ACHN (cell line): ENCODE results near the gene LHX3.

Experiments
- DNase-seq: peaks from one replicate; pipeline ENCODE4 v3.0.0-alpha.2; 2015
- in situ Hi-C: cut with HindIII; loops from 2 replicates; pipeline ENCODE4 v1.10.0; 2017; ENCODE audit warnings: low sequenced_read_pairs, low pct_ligation_motif_present, low pct_unique_long_range_greater_than_20kb

Gene LHX3

DNA sequence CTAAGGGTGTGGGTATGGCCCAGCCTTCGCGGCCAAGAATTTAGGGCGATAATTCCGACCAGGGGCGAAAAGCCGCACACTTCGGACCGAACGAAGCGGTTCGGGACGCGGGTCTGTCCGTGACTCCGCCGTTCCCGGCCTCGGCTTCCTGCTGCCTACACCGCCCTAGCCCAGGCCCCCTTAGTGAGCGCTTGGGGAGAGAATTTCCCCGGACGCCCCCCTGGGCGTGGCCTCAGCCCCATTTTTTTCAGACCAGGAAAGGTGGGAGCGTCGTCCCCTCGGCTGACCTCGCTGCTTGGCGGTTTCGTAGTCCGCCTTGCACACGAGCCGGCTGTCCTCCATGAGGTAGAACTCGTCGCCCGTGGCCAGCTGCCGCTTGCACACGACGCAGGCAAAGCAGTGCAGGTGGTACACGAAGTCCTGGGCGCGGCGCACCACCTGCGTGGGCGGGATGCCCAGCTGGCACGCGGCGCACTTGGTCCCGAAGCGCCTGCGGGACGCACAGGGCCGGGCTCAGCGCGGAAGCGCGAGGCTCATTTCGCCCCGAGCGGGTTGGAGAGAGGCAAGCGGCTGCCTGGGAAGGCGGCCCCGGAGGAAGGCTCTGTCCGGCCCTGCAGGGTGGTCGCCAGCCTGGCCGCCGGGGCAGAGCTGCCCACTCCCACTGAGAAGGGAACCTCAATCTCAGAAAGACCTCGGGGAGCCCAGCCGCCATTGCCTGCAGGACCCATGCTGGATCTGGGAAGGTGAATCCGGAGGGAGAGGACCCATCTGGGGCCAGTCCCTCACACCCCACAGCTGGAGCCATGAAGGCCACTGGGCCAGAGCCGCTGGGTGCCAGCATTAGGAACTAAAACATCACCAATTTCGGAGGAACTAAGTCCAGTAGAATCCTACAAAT is 5.3 kb downstream of the LHX3 start:
- in situ Hi-C loops: no loop called here
- DNase-seq: no peak

DNA sequence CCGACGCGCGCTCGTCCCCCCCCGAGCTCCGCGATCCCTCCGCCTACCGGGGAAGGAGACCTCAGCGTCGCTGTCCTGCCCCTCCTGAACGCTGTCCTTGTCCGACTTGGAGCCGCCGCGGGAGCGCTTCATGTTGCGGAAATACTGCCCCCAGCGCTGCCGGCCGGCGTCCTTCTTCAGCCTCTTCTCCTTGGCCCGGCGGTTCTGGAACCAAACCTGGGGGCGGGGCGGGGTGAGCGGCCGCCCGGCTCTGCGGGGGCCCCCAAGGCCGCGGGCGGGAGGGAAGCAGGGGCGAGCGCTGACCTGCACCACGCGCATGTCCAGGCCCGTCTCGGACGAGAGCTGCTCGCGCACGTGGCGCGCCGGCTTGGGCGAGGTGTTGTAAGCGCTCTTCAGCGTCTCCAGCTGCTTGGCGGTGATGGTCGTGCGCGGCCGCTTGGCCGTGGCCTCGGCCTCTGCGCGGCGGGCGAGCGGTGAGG is 6.3 kb downstream of the LHX3 start:
- in situ Hi-C loops: no loop called here
- no peak for DNase-seq

DNA sequence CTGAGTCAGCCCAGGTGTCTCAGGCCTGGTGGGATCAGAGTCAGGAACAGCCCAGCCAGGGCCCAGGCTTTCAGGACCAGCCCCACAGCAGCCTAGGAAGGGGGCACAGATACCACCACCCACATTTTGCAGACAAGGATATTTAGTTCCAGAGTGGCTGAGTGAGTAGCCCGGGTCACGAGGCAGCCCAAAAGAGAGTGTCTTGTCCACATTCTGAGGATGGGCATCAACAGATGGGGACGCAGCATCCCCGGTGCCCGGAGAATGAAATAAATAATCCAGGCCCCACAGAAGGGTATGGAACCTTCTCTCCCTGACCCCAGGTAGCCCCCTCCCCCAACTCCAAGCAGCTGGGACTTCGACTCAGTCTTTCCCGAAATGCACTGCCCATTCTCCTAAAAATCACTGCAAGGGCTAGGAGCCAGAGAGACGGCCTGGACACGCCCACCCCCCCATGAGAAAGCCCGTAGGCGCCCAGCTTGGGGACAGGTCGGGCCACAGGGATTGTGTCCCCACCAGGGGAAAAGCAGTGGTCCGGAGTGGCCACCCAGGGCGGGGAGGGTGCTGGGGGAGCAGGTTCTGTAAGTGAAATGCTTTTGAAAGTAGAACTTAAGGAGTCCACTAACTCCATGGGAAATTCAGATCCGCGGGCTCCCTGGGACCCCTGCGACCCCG is 6.9 kb downstream of the LHX3 start:
- DNase-seq: no peak
- in situ Hi-C loops: no loop called here

DNA sequence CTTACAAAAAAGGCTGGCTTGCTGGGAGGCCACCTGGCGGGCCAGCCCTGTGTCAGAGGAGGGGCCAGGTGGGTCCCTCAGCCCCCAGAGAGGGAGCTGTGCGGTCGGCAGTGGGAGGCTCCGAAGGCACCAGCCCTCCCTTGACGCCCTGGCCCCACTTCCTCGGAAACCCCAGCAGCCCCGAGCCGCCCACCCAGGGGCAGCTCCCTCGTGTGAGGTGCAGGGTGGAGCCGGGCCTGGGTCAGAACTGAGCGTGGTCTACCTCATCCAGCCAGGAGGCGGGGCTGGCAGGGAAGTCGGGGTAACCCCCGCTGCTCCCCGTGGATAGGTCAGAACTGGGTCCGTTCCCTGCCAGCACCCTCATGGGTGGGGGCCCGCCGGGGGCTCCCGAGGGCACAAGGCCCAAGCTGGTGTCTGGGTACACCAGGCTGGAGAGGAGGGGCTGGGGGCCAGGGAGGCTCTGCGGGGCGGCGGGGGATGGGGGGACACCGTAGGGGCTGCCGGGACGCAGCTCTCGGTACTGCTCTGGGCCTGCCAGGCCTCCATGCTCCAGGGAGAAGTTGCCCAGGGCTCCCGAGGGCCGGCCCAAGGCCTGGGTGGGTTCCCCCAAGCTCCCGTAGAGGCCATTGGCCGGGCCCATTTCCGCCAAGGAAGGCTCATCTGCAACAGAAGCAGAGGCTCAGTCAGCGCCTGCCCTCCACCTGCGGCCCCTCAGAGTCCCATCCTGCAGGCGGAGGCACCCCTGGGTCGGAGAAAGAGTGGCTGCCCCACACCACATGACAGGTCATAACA is 7.6 kb downstream of the LHX3 start:
- no peak for DNase-seq
- in situ Hi-C loops: no loop called here

DNA sequence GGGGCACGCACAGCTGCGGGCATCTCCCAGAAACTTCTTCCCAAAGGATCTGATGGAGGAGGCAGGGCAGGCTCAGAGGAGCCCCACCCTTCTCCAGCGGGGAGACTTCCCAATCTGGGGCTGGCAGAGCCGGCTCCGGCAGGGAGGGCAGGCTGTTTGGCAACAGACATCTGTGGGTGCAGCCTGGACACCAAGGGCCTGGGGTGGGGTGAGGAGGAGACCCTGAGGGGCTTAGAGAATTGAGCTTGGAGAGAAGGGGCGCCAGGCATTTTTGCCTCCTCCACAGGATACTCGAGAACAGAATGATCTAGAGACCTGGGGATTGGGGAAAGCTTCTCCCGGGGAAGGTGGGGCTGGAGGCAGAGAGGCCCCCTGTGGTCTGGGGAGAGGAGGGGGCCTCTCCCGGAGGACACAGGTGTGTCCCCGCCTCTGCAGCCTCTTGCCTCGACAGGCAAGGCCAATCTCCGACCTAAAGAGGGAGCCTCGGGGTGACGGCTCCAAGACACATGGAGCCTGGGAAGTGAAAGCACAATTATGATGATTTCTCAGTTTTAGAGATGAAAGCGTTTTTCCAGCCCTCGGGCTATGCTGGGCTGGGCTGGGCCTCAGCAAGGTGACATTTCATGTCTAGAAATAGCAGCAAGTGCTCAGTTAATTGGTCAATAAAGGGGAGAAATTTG is 8.4 kb downstream of the LHX3 start:
- no peak for DNase-seq

DNA sequence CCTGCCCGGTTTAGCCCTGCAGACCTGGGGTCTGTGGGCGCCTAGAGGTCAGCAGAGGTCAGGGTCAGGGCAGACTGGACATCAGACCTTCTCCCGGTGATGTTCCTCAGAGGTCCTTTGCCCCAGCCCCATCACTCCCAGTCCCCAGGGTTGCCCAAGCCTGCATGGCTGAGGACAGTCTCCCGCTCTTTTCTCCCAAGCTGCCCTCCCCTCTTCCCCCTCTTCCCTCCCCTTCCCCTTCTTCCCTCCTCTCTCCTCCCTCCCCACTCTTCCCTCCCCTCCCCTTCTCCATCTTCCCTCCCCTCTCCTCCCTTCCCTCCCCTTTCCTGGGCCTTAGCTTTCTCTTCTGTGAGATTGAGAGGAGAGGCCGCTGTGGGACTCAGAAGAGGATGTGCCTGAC is 10.4 kb downstream of the LHX3 start:
- no peak for DNase-seq
- in situ Hi-C loops: no loop called here

More for the DNA sequence above, 8.4 kb downstream of the LHX3 start:
- in situ Hi-C loops: no loop called here

DNA sequence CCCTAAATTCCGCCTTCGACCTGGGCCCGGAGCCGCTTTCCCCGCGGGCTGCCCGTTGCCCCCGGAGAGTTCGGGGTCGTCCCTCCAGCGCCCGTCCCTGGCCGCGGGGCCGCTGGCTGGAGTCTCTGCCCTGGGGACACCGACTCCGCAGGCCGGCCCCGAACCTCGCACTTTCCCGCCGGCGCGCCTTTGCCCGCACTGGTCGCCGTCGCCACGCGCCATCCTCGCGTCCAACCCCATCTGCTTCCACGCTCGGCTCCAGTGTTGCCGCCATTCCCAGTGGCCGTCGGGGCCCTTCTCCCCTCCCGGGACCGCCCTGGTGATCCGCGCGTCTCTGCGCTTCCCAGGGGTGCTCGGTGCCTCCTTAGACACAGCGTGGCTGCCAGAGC is 11.0 kb downstream of the LHX3 start:
- DNase-seq: no peak
- in situ Hi-C loops: no loop called here

DNA sequence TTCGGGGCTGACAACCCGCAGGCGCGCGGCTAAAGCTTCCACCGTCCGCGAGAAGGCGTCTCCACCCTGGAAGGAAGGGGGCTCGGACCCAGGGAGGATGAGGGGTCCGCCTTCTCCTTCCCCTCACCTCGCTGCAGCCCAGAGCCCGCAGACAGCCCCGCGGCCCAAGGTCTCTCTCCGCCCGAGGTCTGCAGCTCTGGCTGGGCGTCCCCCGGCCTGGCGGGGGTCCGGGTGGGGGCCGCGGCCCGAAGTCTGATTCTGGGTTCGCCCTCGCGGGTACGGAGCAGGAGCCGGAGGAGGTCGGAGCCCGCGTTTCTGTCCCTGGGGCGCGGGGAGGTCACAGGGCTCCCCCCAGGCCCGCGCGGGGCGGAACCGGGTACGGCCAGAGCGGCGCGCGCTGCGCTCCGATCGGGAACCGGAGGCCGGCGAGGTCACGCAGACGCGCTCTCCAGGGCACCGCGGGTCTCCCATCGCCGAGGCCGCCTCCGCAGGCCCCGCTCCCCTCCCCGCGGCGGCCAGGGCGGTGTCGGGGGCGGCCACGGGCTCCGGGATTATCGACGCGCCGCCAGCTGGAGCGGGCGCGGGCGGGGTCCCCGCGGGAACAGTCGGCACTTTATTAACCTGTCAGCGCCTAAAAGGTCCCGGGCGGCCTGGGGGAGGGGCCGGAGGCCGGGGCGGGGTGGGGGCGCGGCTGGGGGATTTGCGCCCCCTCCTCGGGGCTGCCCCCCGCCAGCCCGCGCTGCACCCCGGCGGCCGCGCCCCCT is 11.6 kb downstream of the LHX3 start:
- in situ Hi-C loops: no loop called here

DNA sequence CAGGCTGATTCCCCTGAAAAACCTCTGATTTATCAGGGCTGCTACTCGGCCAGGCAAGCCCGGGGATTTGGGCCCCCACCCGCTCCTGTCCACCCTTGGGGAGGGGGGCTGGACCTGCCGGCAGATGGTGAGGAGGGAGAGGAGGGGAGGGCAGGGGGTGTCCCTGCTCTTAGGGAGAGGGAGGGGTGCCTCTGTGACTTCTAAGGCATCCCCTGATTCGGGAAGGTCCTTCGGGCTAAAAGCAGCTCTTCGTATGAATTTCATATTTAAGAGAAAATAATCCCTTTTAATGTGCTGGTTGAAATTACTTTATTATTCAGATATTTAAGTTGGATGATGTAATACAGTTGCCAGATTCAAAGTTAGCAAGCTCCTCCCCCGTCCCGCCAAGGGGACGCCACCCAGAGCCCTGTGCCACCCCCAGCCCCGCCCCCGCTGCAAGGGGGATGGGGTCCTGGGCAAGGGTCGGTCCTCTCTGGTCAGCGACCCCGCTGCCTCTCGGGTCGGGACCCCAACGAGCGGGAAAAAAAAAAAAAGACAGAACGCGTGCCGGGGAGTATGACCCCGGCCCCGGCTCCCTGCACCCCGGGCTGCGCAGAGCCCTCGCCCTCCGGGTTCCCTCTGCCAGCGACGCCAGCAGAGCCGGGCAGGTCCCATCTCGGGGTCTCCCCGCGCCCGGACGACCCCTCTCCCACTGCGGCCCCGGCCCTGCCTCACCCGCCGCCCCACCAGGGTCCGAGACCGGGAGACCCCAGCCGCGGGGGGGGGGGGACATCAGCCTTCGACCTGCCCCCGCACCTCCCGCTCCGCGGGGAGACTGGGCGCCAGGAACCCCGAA is 12.4 kb downstream of the LHX3 start:
- in situ Hi-C loops: no loop called here
- no peak for DNase-seq

More for the DNA sequence above, 11.6 kb downstream of the LHX3 start:
- DNase-seq: no peak

DNA sequence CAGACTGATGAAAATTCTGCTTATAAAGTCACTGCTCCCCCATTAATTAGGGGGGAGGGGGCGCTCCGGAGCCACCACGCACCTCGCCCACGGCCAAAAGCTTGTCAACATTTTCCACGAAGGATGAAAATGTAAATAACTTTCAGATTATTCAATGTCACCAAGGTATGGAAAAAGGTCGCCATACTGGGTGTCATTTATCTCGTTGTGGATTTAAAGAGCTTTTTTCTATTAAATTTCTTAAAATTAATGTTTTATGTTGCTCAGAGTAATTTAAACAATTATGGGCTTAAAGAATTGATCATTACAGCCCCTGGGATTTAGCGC is 13.0 kb downstream of the LHX3 start:
- in situ Hi-C loops: no loop called here
- no peak for DNase-seq

DNA sequence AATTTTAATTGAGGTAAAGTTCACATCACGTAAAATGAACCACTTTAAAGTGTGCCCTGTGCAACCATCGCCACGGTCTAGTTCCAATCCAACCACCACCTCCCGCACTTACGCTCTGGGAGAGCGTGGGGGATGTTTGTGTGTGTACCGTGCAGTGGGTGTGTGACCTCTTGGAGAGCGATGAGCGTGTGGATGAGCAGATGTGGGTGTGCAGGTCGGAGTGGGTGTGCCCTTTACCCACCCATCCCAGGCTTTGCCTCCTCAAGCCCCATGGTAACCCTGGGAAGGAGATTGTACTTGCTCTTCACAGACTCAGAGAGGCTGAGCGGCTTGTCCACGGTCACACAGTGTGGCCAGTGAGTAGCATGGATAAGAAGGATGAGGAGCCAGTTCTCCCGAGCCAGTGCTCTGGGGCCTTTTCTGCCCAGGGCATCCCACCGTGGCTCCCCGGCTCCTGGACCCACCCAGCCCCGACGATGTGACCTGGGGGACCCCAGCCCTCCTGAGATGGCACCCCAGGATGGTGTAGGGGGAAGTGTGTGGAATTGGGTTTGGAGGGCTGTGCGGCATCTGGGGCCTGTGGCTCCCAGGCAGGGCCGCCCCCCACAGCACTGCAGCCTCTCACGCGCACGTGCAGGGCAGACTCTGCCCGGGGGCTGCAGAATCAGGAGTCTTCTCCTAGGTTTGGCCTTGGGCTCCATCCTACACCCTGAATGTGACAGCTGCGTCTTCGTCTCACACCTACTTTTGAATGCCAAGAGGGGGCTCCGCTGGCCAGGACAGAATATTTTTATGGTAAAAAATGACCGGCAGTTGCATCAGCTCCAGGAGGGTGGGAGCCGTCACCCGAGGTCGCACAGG is 13.6 kb downstream of the LHX3 start:
- in situ Hi-C loops: no loop called here
- DNase-seq: no peak

DNA sequence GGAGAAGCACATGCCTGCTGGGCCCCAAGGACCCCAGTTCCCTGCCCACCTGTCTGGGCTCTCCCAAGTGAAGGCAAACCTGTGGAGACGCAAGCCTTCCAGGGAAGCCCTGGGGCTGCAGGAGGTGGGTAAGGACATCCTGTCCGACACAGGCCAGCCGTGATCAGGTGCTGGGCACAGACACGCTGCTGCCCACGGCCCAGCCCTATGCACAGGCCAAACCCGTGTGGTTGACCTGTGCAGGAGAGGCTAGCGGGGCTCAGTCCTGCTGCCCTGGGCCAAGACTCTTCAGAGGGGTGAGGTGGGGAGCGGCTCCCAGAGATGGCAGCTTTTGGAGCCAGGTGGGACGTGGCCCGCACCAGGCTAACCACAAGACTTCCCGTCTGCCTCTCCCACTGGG is 14.3 kb downstream of the LHX3 start:
- DNase-seq: no peak
- in situ Hi-C loops: no loop called here

DNA sequence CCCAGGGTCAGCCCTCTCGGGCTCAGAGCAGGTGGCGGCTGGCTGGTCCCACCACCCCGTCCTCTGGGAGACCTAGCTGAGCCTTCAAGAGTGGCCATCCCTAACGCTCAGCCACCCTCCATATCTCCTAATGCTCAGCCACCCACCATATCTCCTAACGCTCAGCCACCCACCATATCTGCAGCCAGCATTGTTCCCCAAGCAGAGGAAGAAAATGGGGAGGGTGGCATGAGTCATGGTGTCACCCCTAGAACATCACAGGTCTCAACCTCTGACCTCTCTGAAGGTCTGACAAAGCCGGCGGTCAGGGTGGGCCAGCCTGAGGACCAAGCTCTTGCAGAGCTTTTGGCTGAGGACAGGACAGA is 14.7 kb downstream of the LHX3 start:
- in situ Hi-C loops: no loop called here
- no peak for DNase-seq

DNA sequence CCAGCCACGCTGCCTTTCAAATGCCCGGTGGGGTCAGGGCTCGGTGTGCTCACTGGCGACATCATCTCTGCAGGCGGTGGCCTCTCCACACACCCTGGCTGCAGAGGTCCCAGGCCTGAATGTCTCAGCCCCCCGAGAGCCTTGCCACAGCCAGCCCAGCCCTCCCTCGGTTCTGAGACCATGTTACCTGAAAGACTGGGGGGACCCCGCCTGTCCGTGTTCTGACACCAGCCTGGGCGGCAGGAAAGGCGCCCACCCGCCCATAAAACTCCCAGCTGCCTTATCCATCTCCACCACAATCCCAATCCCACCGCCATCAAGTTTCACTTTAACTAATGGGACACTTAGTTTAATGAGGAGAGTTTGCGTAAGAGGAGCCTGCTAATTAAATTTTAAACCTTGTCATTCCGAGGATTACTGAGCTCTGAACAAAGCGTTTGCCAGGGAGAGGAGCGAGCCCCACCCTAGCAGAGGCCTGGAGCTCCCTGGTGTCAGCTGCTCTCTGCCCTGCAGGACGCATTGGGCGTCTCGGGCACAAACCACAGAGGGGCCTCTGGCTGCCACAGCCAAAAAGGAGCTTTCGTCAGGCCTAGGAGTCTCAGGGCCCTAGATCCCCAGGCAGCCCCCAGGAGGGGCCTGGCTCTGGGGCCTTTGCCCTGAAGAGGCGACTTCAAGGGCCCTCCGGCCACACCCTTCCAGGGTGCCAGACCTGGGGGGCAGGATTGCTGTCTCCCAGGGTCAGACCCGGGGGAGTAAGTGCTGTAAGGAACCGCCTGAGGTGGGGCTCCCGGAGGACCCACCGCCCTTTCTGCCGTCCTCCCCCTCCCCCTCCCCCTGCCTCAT is 15.3 kb downstream of the LHX3 start:
- DNase-seq: no peak
- in situ Hi-C loops: no loop called here

DNA sequence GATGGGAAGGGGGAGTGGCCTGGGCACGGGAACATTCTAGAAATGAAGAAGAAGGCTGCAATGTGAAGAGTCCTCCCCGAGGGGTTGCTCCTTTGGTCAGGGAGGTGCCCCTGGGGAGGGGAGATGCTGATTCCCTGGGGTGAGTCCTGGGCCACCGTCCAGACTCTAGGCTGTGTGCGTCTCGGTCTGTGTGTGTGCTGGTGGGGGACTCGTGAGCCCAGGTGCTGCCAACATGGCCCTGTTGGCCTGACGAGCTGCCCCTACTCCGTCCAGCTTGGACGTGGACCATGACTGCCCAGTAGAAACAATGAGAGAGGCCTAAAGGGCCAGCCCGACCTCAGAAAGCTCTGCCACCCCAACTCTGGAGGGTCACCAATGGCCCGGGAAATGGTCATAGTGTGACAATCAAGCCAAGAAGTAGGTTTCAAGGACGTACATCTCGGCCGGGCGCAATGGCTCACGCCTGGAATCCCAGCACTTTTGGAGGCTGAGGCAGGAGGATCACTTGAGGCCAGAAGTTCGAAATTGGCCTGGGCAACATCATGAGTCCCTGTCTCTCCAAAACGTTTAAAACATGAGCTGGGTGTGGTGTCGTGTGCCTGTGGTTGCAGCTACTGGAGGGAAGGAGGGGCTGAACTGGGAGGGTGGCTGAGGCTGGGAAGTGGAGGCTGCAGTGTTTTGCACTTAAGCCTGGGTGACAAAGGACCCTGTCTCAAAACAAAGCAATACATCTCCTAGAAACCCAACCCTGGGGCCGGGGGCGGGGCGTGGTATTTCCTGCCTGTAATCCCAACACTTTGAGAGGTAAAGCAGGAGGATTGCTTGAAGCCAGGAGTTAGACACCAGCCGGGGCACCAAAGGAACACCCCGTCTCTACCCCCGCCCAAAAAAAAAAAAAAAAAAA is 17.0 kb downstream of the LHX3 start:
- in situ Hi-C loops: no loop called here
- DNase-seq: no peak
